Measurements from ENCODE around the gene HIGD1C. TPM values are rescaled to one million over a fixed set of nuclear protein-coding genes. Genes with fewer than 3 reads are reported as not detected.
"Not testable (repeated sequence)": the region's sequence is repeated elsewhere in the genome, so short reads cannot be mapped to it uniquely, and the experiment has no call there.

The HIGD1C gene
- total and polyA plus RNA-seq, 8 donors = not detected

DNA sequence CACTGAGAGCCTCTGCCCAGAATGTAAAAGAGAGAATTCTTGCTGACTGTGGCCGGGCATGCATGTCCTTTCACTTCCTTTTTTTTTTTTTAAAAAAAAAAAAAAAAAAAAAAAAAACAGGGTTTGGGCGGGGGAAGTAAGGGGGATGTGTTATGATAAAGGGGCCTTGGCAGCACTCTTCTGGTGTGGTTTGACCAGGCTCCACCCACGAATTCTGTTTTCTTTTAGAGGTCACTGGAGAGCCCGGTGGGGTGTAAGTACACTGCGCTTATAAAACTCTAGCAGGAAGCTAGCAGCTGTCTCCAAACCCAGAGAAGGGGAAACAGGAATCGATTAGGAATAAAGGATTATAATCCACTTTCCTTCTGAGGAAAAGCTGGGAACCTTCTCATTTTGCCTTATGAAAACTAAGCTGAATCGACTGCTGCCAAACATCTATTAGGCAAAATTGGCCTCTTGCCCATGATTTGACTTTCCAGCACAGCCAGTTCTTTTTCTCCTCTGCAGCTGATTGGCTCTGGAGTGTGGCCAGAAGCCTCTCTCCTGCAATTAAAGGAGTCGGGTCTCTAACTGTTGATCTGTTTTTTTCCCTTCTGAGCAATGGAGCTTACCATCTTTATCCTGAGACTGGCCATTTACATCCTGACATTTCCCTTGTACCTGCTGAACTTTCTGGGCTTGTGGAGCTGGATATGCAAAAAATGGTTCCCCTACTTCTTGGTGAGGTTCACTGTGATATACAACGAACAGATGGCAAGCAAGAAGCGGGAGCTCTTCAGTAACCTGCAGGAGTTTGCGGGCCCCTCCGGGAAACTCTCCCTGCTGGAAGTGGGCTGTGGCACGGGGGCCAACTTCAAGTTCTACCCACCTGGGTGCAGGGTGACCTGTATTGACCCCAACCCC, 27.7 kb upstream of the HIGD1C start:
- H3K27me3 ChIP-seq = no peaks in the 10 kb centered on the region
- TF ChIP-seq CTCF (IDR thresholded peaks at IDR 0.05) = no peak
- H3K36me3 ChIP-seq = no peaks in the 10 kb centered on the region
- peaks cover 3 to 28% (median 12%) of the 10 kb centered on the region in 3 donors for H3K4me1 ChIP-seq
- peak; percentile 91 for FAIRE-seq
- H3K4me3 ChIP-seq = peak overlapping the region; percentile 54 to 69 (median 57)
- no peaks in the 10 kb centered on the region for H3K9me3 ChIP-seq
- H3K27ac ChIP-seq = peak overlapping the region; percentile 51 to 87 (median 77)
- peak; percentile 67 to 94 (median 92) for DNase-seq
- 0% methylated on average over 13 of the region's 13 CpGs for WGBS, 2 donors
- intact Hi-C loops (cut with DNase I) = no loop called here
- ATAC-seq = peak; percentile 84 to 89 (median 86)

GRCh38 chr12:50925342-50925651, 27.0 kb upstream of the HIGD1C start:
- Histone ChIP-seq H3K36me3 (peaks cover 0 to 5% (median 0%) of the 10 kb centered on the region in 3 donors), H3K4me3 (peak overlapping the region; percentile 54 to 69 (median 57)), H3K9me3 (no peaks in the 10 kb centered on the region), H3K27ac (peak overlapping the region in 3 of 4 donors; percentile 69 to 87 (median 85)), H3K27me3 (no peaks in the 10 kb centered on the region), H3K4me1 (peaks cover 3 to 28% (median 12%) of the 10 kb centered on the region in 3 donors)
- TF ChIP-seq CTCF (IDR thresholded peaks at IDR 0.05) = no peak
- WGBS, 2 donors = 0 to 2% methylated on average over 7 of the region's 7 CpGs
- DNase-seq = peak in 2 of 6 donors; percentile 36 to 38
- ATAC-seq = peak; percentile 12 to 40 (median 26)
- intact Hi-C loops (cut with DNase I) = no loop called here
- no peak for FAIRE-seq

DNA sequence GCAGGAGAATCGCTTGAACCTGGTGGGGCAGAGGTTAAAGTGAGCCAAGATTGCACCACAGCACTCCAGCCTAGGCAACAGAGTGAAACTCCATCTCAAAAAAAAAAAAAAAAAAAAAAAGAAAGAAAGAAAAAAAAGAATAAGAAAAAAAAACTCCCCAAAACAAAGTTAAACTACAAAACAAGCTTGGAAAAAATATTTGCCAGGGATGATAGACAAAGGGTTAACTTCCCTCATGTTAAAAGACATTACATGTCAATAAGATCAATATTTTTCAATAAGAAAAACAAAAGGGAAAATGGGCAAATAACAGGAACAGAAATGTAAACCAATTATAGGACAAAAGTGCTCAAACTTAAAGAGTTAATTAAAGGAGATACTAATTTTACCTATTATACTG, 26.4 kb upstream of the HIGD1C start:
- TF ChIP-seq CTCF (IDR thresholded peaks at IDR 0.05) = no peak
- Histone ChIP-seq H3K36me3 (peaks cover 0 to 9% (median 0%) of the 10 kb centered on the region in 3 donors), H3K4me3 (peak overlapping the region; percentile 54 to 69 (median 57)), H3K27me3 (no peaks in the 10 kb centered on the region), H3K4me1 (peaks cover 3 to 28% (median 12%) of the 10 kb centered on the region in 3 donors), H3K9me3 (no peaks in the 10 kb centered on the region), H3K27ac (peak overlapping the region in 3 of 4 donors; percentile 31 to 87 (median 85))
- WGBS, 2 donors = 3 to 12% methylated on average over 1 of the region's 1 CpG
- FAIRE-seq (no peak), DNase-seq (no peak), ATAC-seq (no peak)
- intact Hi-C loops (cut with DNase I) = no loop called here

DNA sequence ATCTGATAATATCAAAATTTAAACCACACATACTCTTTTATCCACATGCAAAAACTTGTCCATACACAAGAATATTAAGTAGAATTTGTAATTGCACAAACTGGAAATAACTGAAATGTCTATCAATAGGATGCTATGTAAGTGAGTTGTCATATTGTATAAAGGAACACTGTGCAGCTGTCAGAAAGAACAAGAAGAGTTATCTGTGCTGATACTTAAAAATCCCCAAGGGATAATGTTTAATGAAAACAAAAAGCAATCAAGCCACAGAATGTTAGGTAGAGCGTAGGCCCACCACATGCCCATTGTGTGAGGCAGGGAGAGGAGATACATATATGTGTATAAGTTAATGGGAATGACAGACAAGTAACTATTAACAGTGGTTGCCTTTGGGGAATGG, 25.9 kb upstream of the HIGD1C start:
- TF ChIP-seq CTCF (IDR thresholded peaks at IDR 0.05) = no peak
- peaks cover 3 to 28% (median 12%) of the 10 kb centered on the region in 3 donors for H3K4me1 ChIP-seq
- no peaks in the 10 kb centered on the region for H3K9me3 ChIP-seq
- peak overlapping the region; percentile 54 to 69 (median 57) for H3K4me3 ChIP-seq
- WGBS, 2 donors = 4 to 6% methylated on average over 1 of the region's 1 CpG
- peaks cover 0 to 9% (median 0%) of the 10 kb centered on the region in 3 donors for H3K36me3 ChIP-seq
- ATAC-seq = no peak
- H3K27ac ChIP-seq = peak overlapping the region in 3 of 4 donors; percentile 31 to 87 (median 85)
- no peak for DNase-seq
- no peaks in the 10 kb centered on the region for H3K27me3 ChIP-seq
- intact Hi-C loops (cut with DNase I) = no loop called here
- FAIRE-seq = no peak

GRCh38 chr12:50926932-50927331, 25.4 kb upstream of the HIGD1C start:
- H3K36me3 ChIP-seq; H3K9me3 ChIP-seq; H3K27me3 ChIP-seq; intact Hi-C loops (cut with DNase I); FAIRE-seq: not testable (repeated sequence)
- 6% methylated on average over 3 of the region's 3 CpGs for WGBS, 2 donors
- Histone ChIP-seq H3K27ac (peak overlapping the region in 3 of 4 donors; percentile 31 to 87 (median 85)), H3K4me1 (peaks cover 3 to 28% (median 12%) of the 10 kb centered on the region in 3 donors), H3K4me3 (peak overlapping the region; percentile 54 to 69 (median 57))
- peak in 1 of 6 donors; percentile 48 for DNase-seq
- peak in 3 of 4 donors; percentile 29 to 43 (median 30) for ATAC-seq
